ENCODE data around the gene TFEB. TPM values are rescaled to one million over a fixed set of nuclear protein-coding genes. Genes with fewer than 3 reads are reported as not detected.

Gene TFEB
- total RNA-seq, 1 donor from 2014 or later, result 5.1 TPM

GRCh38 chr6:41723530-41724227, 11.7 kb downstream of the TFEB start:
- no peak for DNase-seq (ENCODE audit: low read depth)
- no peak for TF ChIP-seq CTCF (IDR thresholded peaks at IDR 0.05; ENCODE audit: insufficient read depth, low read length, poor library complexity, severe bottlenecking)
- Histone ChIP-seq H3K27me3 (ENCODE audit: control insufficient read depth, insufficient read depth, low read length) (no peaks in the 10 kb centered on the region), H3K4me3 (ENCODE audit: low read depth, low read length) (no peak overlapping the region), H3K36me3 (ENCODE audit: control insufficient read depth, insufficient read depth, low read length) (no peaks in the 10 kb centered on the region)

- no peak overlapping the region for H3K4me3 ChIP-seq (ENCODE audit: low read depth, low read length)
- no peaks in the 10 kb centered on the region for H3K36me3 ChIP-seq (ENCODE audit: control insufficient read depth, insufficient read depth, low read length)
- TF ChIP-seq CTCF (IDR thresholded peaks at IDR 0.05; ENCODE audit: insufficient read depth, low read length, poor library complexity, severe bottlenecking), result no peak
- no peaks in the 10 kb centered on the region for H3K27me3 ChIP-seq (ENCODE audit: control insufficient read depth, insufficient read depth, low read length)
- DNase-seq (ENCODE audit: low read depth), result no peak
Observed at GRCh38 chr6:41722969-41723529, 12.4 kb downstream of the TFEB start.

- DNase-seq (ENCODE audit: low read depth), result no peak
- no peak overlapping the region for H3K4me3 ChIP-seq (ENCODE audit: low read depth, low read length)
Observed at GRCh38 chr6:41721414-41721813, 14.0 kb downstream of the TFEB start.

GRCh38 chr6:41720783-41721182, 14.6 kb downstream of the TFEB start:
- no peak overlapping the region for H3K4me3 ChIP-seq (ENCODE audit: low read depth, low read length)
- H3K27me3 ChIP-seq (ENCODE audit: control insufficient read depth, insufficient read depth, low read length), result no peaks in the 10 kb centered on the region
- no peaks in the 10 kb centered on the region for H3K36me3 ChIP-seq (ENCODE audit: control insufficient read depth, insufficient read depth, low read length)
- DNase-seq (ENCODE audit: low read depth), result no peak
- TF ChIP-seq CTCF (IDR thresholded peaks at IDR 0.05; ENCODE audit: insufficient read depth, low read length, poor library complexity, severe bottlenecking), result no peak

More at GRCh38 chr6:41721414-41721813, 14.0 kb downstream of the TFEB start:
- H3K36me3 ChIP-seq (ENCODE audit: control insufficient read depth, insufficient read depth, low read length), result no peaks in the 10 kb centered on the region
- no peaks in the 10 kb centered on the region for H3K27me3 ChIP-seq (ENCODE audit: control insufficient read depth, insufficient read depth, low read length)
- no peak for TF ChIP-seq CTCF (IDR thresholded peaks at IDR 0.05; ENCODE audit: insufficient read depth, low read length, poor library complexity, severe bottlenecking)

GRCh38 chr6:41720262-41720620, 15.2 kb downstream of the TFEB start:
- Histone ChIP-seq H3K4me3 (ENCODE audit: low read depth, low read length) (no peak overlapping the region), H3K36me3 (ENCODE audit: control insufficient read depth, insufficient read depth, low read length) (no peaks in the 10 kb centered on the region), H3K27me3 (ENCODE audit: control insufficient read depth, insufficient read depth, low read length) (no peaks in the 10 kb centered on the region)
- TF ChIP-seq CTCF (IDR thresholded peaks at IDR 0.05; ENCODE audit: insufficient read depth, low read length, poor library complexity, severe bottlenecking), result no peak
- no peak for DNase-seq (ENCODE audit: low read depth)

Data from kidney epithelial cell (primary cell).